Activated CD8-positive, alpha-beta memory T cell treated with anti-CD3 and anti-CD28 coated beads for 36 hours (primary cell): Measurements from ENCODE around the gene KRTAP5-8. TPM values are rescaled to one million over a fixed set of nuclear protein-coding genes. Genes with fewer than 3 reads are reported as not detected.

ENCODE experiments used
- total RNA-seq, 2 experiments: library from RNA; stranded (reverse); gene quantifications; one replicate each; pipeline ENCODE4 v1.2.3, GENCODE V29; 2021

The KRTAP5-8 gene
- total RNA-seq, 2 experiments from 2014 or later = not detected

Other genes with a start within 250 kb of the KRTAP5-8 start
- 10 to 100 TPM; 72.8 to 73.7 TPM for gene DHCR7, start 89.6 kb upstream of the KRTAP5-8 start, total RNA-seq
- 10 to 100 TPM; 59.1 to 64.5 TPM for gene NADSYN1, start 84.8 kb upstream of the KRTAP5-8 start, total RNA-seq
- gene KRTAP5-7, start 10.8 kb upstream of the KRTAP5-8 start, total RNA-seq = not detected
- not detected for gene KRTAP5-9, start 10.4 kb downstream of the KRTAP5-8 start, total RNA-seq
- gene KRTAP5-10, start 27.5 kb downstream of the KRTAP5-8 start, total RNA-seq = not detected
- not detected for gene KRTAP5-11, start 44.9 kb downstream of the KRTAP5-8 start, total RNA-seq